Measurements from ENCODE around the gene VN1R4. TPM values are rescaled to one million over a fixed set of nuclear protein-coding genes. Genes with fewer than 3 reads are reported as not detected.
"Not testable (repeated sequence)": the region's sequence is repeated elsewhere in the genome, so short reads cannot be mapped to it uniquely, and the experiment has no call there.

VN1R4 gene
- total and polyA plus RNA-seq, 2 donors (not counting 1 experiment from before 2014, with no cell fraction given): not detected

DNA sequence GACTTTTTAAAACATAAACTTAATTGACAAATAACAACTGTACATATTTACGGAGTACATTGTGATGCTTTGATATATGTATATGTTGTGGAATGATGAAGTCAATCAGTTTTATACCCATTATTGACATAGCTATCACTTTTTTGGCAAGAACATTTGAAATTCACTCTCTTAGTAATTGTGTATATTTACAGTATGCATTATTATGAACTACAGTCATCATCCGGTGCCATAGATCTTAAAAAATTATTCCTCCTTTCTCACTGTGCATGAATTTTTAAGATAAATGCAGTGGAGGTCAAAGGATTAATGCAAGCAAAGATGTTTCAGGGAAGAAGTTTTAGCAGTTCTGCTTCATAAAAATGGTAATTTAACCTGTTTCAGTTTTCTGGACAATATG lies 8.0 kb upstream of the VN1R4 start:
- H3K4me1 ChIP-seq (ENCODE audit: control insufficient read depth in 2 of 2, insufficient read depth in 2 of 2, low read length in 2 of 2): no peaks in the 10 kb centered on the region
- no peak for DNase-seq
- H4K20me1 ChIP-seq (ENCODE audit: control insufficient read depth, insufficient read depth, low read length, poor library complexity, severe bottlenecking): no peaks in the 10 kb centered on the region
- no peaks in the 10 kb centered on the region for H3K36me3 ChIP-seq (replicated peaks in 1 of 2; ENCODE audit: control extremely low read depth in 1 of 2, control insufficient read depth in 1 of 2, extremely low read depth in 1 of 2, insufficient read depth in 2 of 2, low read length in 1 of 2)
- Mint-ChIP-seq H3K27ac (no peak overlapping the region), H3K4me1 (no peaks in the 10 kb centered on the region), H3K4me3 (no peak overlapping the region), H3K9me3 (ENCODE audit: insufficient read depth) (peaks cover 15% of the 10 kb centered on the region), H3K27me3 (peaks cover 4% of the 10 kb centered on the region)
- ATAC-seq (ENCODE audit: low read depth): no peak
- ChIA-PET CTCF (no interaction called here), POLR2A (no interaction called here)
- no peak overlapping the region for H2AFZ ChIP-seq (ENCODE audit: insufficient read depth, low read depth, low read length, poor library complexity, severe bottlenecking)
- H3K9me3 ChIP-seq (ENCODE audit: control extremely low read depth in 1 of 3, control insufficient read depth in 2 of 3, insufficient read depth in 1 of 3, low read length in 2 of 3): peaks cover 0 to 23% (median 2%) of the 10 kb centered on the region in 3 donors
- H3K79me2 ChIP-seq (ENCODE audit: control insufficient read depth, insufficient read depth, low read length): no peaks in the 10 kb centered on the region
- no peaks in the 10 kb centered on the region for H3K27me3 ChIP-seq (replicated peaks in 1 of 4; ENCODE audit: control extremely low read depth in 1 of 4, control insufficient read depth in 3 of 4, insufficient read depth in 4 of 4, low read length in 3 of 4)
- intact Hi-C loops (cut with micrococcal nuclease): no loop called here
- no peak for TF ChIP-seq EZH2 (IDR thresholded peaks at IDR 0.05; ENCODE audit: borderline replicate concordance, insufficient read depth, low read depth, low read length, poor library complexity, severe bottlenecking)
- TF ChIP-seq, protein P1, sequence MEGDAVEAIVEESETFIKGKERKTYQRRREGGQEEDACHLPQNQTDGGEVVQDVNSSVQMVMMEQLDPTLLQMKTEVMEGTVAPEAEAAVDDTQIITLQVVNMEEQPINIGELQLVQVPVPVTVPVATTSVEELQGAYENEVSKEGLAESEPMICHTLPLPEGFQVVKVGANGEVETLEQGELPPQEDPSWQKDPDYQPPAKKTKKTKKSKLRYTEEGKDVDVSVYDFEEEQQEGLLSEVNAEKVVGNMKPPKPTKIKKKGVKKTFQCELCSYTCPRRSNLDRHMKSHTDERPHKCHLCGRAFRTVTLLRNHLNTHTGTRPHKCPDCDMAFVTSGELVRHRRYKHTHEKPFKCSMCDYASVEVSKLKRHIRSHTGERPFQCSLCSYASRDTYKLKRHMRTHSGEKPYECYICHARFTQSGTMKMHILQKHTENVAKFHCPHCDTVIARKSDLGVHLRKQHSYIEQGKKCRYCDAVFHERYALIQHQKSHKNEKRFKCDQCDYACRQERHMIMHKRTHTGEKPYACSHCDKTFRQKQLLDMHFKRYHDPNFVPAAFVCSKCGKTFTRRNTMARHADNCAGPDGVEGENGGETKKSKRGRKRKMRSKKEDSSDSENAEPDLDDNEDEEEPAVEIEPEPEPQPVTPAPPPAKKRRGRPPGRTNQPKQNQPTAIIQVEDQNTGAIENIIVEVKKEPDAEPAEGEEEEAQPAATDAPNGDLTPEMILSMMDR (IDR thresholded peaks at IDR 0.05): no peak
- H3K9ac ChIP-seq (ENCODE audit: low read length): no peak overlapping the region
- no peak overlapping the region for H3K27ac ChIP-seq (ENCODE audit: low read length in 2 of 2)
- WGBS (ENCODE audit: insufficient coverage): no CpG with 5 or more reads among the region's 2 CpGs
- H3K4me2 ChIP-seq (replicated peaks; ENCODE audit: low read depth, low read length, poor library complexity, severe bottlenecking): no peak overlapping the region
- H3K4me3 ChIP-seq (ENCODE audit: control extremely low read depth in 1 of 5, extremely low read depth in 1 of 5, insufficient read depth in 1 of 5, low read depth in 2 of 5, low read length in 4 of 5): no peak overlapping the region

DNA sequence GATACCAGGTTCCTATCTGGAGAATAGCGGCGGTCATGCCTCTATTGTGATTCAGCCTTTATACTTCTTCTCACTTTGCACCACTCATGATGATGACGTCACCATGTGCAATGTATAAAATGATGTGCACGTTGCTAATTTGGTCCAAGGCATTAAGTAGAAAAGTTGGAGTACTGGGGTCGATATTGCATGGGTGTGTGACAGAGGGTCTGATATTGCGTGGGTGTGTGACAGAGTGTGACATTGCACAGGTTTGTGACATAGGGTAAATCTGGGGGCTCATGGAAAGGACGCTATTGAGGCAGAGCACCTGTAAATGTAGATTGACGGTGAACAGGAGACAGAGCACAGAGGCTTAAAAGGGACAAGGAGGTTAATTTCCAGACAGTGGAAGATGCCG lies 4.5 kb upstream of the VN1R4 start:
- Histone ChIP-seq H3K79me2 (ENCODE audit: control insufficient read depth, insufficient read depth, low read length) (no peaks in the 10 kb centered on the region), H3K4me3 (ENCODE audit: control extremely low read depth in 1 of 5, extremely low read depth in 1 of 5, insufficient read depth in 1 of 5, low read depth in 2 of 5, low read length in 4 of 5) (no peak overlapping the region), H3K9ac (ENCODE audit: low read length) (no peak overlapping the region), H3K27ac (ENCODE audit: low read length in 2 of 2) (no peak overlapping the region), H3K9me3 (ENCODE audit: control extremely low read depth in 1 of 3, control insufficient read depth in 2 of 3, insufficient read depth in 1 of 3, low read length in 2 of 3) (peaks cover 0 to 24% (median 2%) of the 10 kb centered on the region in 3 donors), H3K36me3 (replicated peaks in 1 of 2; ENCODE audit: control extremely low read depth in 1 of 2, control insufficient read depth in 1 of 2, extremely low read depth in 1 of 2, insufficient read depth in 2 of 2, low read length in 1 of 2) (no peaks in the 10 kb centered on the region), H3K4me2 (replicated peaks; ENCODE audit: low read depth, low read length, poor library complexity, severe bottlenecking) (no peak overlapping the region), H2AFZ (ENCODE audit: insufficient read depth, low read depth, low read length, poor library complexity, severe bottlenecking) (no peak overlapping the region), H4K20me1 (ENCODE audit: control insufficient read depth, insufficient read depth, low read length, poor library complexity, severe bottlenecking) (no peaks in the 10 kb centered on the region), H3K27me3 (replicated peaks in 1 of 4; ENCODE audit: control extremely low read depth in 1 of 4, control insufficient read depth in 3 of 4, insufficient read depth in 4 of 4, low read length in 3 of 4) (no peaks in the 10 kb centered on the region), H3K4me1 (ENCODE audit: control insufficient read depth in 2 of 2, insufficient read depth in 2 of 2, low read length in 2 of 2) (no peaks in the 10 kb centered on the region)
- ATAC-seq (ENCODE audit: low read depth) (no peak), DNase-seq (no peak)
- H3K4me3 Mint-ChIP-seq: no peak overlapping the region
- whole genome bisulfite sequencing (ENCODE audit: insufficient coverage): 90% methylated on average over 6 of the region's 9 CpGs
- H3K9me3 Mint-ChIP-seq (ENCODE audit: insufficient read depth): peaks cover 20% of the 10 kb centered on the region
- CTCF ChIA-PET: no interaction called here
- no peaks in the 10 kb centered on the region for H3K4me1 Mint-ChIP-seq
- intact Hi-C loops (cut with micrococcal nuclease): no loop called here
- TF ChIP-seq EZH2 (IDR thresholded peaks at IDR 0.05; ENCODE audit: borderline replicate concordance, insufficient read depth, low read depth, low read length, poor library complexity, severe bottlenecking): no peak
- TF ChIP-seq, protein P1 (IDR thresholded peaks at IDR 0.05): no peak
- H3K27me3 Mint-ChIP-seq: peaks cover 4% of the 10 kb centered on the region
- POLR2A ChIA-PET: no interaction called here
- no peak overlapping the region for H3K27ac Mint-ChIP-seq

DNA sequence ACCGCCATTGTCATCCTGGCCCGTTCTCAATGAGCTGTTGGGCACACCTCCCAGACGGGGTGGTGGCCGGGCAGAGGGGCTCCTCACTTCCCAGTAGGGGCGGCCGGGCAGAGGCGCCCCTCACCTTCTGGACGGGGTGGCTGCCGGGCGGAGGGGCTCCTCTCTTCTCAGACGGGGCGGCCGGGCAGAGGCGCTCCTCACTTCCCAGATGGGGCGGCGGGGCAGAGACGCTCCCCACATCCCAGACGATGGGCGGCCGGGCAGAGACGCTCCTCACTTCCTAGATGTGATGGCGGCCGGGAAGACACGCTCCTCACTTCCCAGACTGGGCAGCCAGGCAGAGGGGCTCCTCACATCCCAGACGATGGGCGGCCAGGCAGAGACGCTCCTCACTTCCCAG lies 2.3 kb upstream of the VN1R4 start:
- POLR2A ChIA-PET; H3K9ac ChIP-seq (ENCODE audit: low read length); H3K4me3 ChIP-seq (ENCODE audit: control extremely low read depth in 1 of 5, extremely low read depth in 1 of 5, insufficient read depth in 1 of 5, low read depth in 2 of 5, low read length in 4 of 5); intact Hi-C loops (cut with micrococcal nuclease); H4K20me1 ChIP-seq (ENCODE audit: control insufficient read depth, insufficient read depth, low read length, poor library complexity, severe bottlenecking); H3K4me2 ChIP-seq (replicated peaks; ENCODE audit: low read depth, low read length, poor library complexity, severe bottlenecking); H3K36me3 ChIP-seq (replicated peaks in 1 of 2; ENCODE audit: control extremely low read depth in 1 of 2, control insufficient read depth in 1 of 2, extremely low read depth in 1 of 2, insufficient read depth in 2 of 2, low read length in 1 of 2); CTCF ChIA-PET; H3K4me1 Mint-ChIP-seq; H3K27ac Mint-ChIP-seq; DNase-seq; H3K79me2 ChIP-seq (ENCODE audit: control insufficient read depth, insufficient read depth, low read length); H3K27ac ChIP-seq (ENCODE audit: low read length in 2 of 2); H3K27me3 ChIP-seq (replicated peaks in 1 of 4; ENCODE audit: control extremely low read depth in 1 of 4, control insufficient read depth in 3 of 4, insufficient read depth in 4 of 4, low read length in 3 of 4); H3K4me3 Mint-ChIP-seq; H3K27me3 Mint-ChIP-seq; H2AFZ ChIP-seq (ENCODE audit: insufficient read depth, low read depth, low read length, poor library complexity, severe bottlenecking); H3K4me1 ChIP-seq (ENCODE audit: control insufficient read depth in 2 of 2, insufficient read depth in 2 of 2, low read length in 2 of 2); ATAC-seq (ENCODE audit: low read depth): not testable (repeated sequence)
- H3K9me3 Mint-ChIP-seq (ENCODE audit: insufficient read depth): peaks cover 20% of the 10 kb centered on the region
- WGBS (ENCODE audit: insufficient coverage): 94% methylated on average over 16 of the region's 27 CpGs
- peaks cover 3 to 27% (median 4%) of the 10 kb centered on the region in 3 donors for H3K9me3 ChIP-seq (ENCODE audit: control extremely low read depth in 1 of 3, control insufficient read depth in 2 of 3, insufficient read depth in 1 of 3, low read length in 2 of 3)
